HG02852 (cell line): Measurements from ENCODE around the gene CILP.

ENCODE experiments used
- ATAC-seq: cut with Tn5 transposase; IDR thresholded peaks from one replicate; pipeline ENCODE4 v1.9.1; 2021; ENCODE audit warnings: mild to moderate bottlenecking, moderate library complexity; ENCODE audit not compliant: unreplicated experiment

Gene CILP

DNA sequence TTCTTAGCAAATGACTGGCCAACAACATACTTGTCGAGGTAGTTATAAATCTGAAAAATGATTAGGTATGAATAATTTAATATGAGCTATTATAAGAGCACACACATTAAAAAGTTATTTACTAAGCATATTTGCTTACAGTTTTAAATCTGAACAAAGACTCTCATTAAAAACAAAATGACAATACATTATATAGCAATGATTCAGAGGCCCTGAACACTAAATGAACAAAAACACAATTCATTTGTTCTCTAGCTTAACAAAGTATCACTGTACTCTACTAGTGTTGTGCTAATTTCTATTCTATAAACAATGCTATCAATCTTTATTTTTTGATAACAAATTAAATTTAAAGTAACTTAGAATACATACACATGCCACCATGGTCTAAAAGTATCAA lies 47.1 kb downstream of the CILP start:
- ATAC-seq: no peak

DNA sequence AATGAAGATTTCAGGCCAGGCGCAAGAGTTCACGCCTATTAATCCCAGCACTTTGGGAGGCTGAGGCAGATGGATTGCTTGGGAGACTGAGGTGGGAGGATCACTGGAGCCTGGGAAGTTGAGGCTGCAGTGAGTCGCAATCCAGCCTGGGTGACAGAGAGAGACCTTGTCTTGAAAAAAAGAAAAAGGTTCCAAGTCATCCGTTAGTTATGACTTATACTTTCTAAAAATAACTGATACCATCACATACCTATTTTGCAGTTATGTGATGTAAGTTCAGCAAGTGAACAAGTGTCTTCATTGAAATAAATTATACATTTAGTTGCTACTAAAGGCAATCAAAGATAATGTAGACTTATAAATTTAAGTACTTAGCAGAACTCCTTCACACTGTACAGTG lies 48.2 kb downstream of the CILP start:
- ATAC-seq: no peak

GRCh38 chr15:65156692-65157091 lies 54.6 kb downstream of the CILP start:
- ATAC-seq: no peak

DNA sequence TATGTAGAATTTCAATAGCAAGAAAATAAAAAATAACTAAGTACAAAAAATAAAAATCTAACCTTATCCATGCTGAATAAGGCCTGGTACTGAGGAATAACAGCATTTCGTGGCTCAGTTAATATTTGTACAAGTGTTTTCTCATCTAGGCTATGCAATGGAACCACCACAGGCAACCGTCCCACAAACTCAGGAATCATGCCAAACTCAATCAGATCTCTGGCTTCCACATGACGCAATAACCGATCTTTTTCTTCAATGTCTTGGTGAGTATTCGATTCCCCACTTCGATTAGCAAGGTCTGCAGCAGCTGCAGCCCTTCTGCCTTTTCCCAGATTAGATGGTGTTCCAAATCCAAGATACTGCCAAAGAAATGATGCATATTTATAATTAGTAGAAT lies 56.6 kb downstream of the CILP start:
- no peak for ATAC-seq

DNA sequence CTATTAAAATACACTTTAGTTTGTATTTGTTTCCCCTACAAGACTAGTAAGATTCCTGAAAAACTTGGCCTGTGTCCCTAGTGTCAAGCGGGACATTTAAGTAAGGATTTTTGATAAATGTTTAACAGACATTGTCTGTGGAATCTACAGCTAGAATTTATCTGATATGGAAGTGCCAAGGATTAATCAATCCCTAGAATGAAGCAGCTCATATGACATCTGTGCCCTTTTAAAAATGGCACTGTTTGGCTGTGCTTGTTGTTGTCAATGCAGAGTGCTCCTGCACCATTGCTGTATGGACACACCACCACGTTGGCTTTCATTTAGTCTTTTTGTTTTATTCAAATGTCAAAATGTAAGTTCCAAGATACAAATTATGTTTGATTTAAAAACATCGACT lies 63.4 kb downstream of the CILP start:
- no peak for ATAC-seq

DNA sequence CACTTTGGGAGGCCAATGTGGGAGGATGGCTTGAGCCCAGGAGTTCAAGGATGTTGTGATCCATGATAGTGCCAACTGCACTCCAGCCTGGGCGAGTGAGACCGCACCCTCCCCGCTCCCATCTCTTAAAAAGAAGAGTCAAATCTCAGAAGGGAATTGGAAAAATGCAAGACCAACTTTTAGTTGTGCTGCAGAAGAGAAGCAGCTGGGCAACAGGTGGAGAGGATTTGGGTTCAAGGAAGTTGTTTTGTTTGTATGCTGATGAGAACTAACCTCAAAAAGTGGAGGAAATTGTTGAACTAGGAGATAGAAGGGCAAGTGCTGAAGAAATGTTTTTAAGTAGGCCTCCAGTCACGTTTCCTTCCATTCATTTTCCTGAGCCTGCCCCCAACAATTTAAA lies 64.8 kb downstream of the CILP start:
- no peak for ATAC-seq
